Stimulated activated CD4-positive, alpha-beta T cell treated with anti-CD3 and anti-CD28 coated beads, TNF-alpha, amount 100 ng/mL, for 48 hours (primary cell): ENCODE measurements around the gene ZNF423.

Source experiments
- DNase-seq, 3 donors: peaks; one replicate each; pipeline ENCODE4 v3.0.0-alpha.2; 2020; ENCODE audit warnings: low read depth in 3 of 3

Gene ZNF423

GRCh38 chr16:49531931-49532840 lies 323.7 kb downstream of the ZNF423 start:
- DNase-seq, result no peak

GRCh38 chr16:49531425-49531824 lies 324.5 kb downstream of the ZNF423 start:
- no peak for DNase-seq

- no peak for DNase-seq
Measured at GRCh38 chr16:49530427-49530970, 325.4 kb downstream of the ZNF423 start.

- DNase-seq, result no peak
Measured at GRCh38 chr16:49529411-49530045, 326.4 kb downstream of the ZNF423 start.

GRCh38 chr16:49528866-49529288 lies 327.0 kb downstream of the ZNF423 start:
- no peak for DNase-seq

- peak in 1 of 3 donors; percentile 10 for DNase-seq
Measured at GRCh38 chr16:49528060-49528865, 327.6 kb downstream of the ZNF423 start.

- no peak for DNase-seq
Measured at GRCh38 chr16:49527611-49528010, 328.3 kb downstream of the ZNF423 start.

GRCh38 chr16:49526860-49527365 lies 329.0 kb downstream of the ZNF423 start:
- no peak for DNase-seq

GRCh38 chr16:49524947-49525315 lies 331.0 kb downstream of the ZNF423 start:
- DNase-seq, result no peak

- DNase-seq, result no peak
Measured at GRCh38 chr16:49524216-49524946, 331.5 kb downstream of the ZNF423 start.

GRCh38 chr16:49523435-49524159 lies 332.3 kb downstream of the ZNF423 start:
- no peak for DNase-seq

- no peak for DNase-seq
Measured at GRCh38 chr16:49521734-49522325, 334.1 kb downstream of the ZNF423 start.

GRCh38 chr16:49520492-49521038 lies 335.3 kb downstream of the ZNF423 start:
- DNase-seq, result no peak

- no peak for DNase-seq
Measured at GRCh38 chr16:49519741-49520140, 336.2 kb downstream of the ZNF423 start.

GRCh38 chr16:49519008-49519656 lies 336.8 kb downstream of the ZNF423 start:
- DNase-seq, result no peak

- no peak for DNase-seq
Measured at GRCh38 chr16:49516382-49517036, 339.4 kb downstream of the ZNF423 start.

- no peak for DNase-seq
Measured at GRCh38 chr16:49515861-49516260, 340.1 kb downstream of the ZNF423 start.

GRCh38 chr16:49515016-49515565 lies 340.8 kb downstream of the ZNF423 start:
- DNase-seq, result no peak
